ENCODE measurements around the gene BACE2.

- no peak for TF ChIP-seq RAD21 (IDR thresholded peaks at IDR 0.05)
- TF ChIP-seq YY1 (IDR thresholded peaks at IDR 0.05) = no peak
- TF ChIP-seq CTCF (IDR thresholded peaks at IDR 0.05; ENCODE audit: low read depth, low read length, missing input control) = no peak
- no peak for TF ChIP-seq MAX (IDR thresholded peaks at IDR 0.05)
- no peak for TF ChIP-seq REST (IDR thresholded peaks at IDR 0.05)
- no peak for TF ChIP-seq RXRA (IDR thresholded peaks at IDR 0.05)
Observed at GRCh38 chr21:41211060-41211805, 43.3 kb downstream of the BACE2 start.

All from liver (tissue), 3 donors.